ENCODE results near the gene RSL24D1.
"Not testable (repeated sequence)": the region's sequence is repeated elsewhere in the genome, so short reads cannot be mapped to it uniquely, and the experiment has no call there.

RSL24D1 gene

DNA sequence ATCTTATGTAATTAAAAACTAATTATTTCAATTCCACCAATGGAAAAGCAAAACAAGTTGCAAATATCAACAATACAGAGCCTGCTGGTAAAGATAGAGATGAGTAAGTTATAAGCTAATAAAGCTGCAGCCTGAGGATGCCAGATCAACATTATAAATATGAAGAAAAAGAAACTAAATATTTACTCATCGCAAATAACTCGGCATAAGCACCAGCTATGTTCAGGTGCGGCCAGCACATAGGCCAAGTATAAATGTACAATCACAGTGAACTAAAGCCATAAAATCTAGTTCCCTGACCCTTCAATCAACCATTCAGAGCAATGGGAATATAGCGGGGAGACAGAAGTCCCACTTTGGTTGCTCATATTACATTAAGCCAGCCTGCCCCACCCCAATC lies 7.7 kb upstream of the RSL24D1 start:
- no peak for DNase-seq (ENCODE audit: low read depth in 2 of 2)

DNA sequence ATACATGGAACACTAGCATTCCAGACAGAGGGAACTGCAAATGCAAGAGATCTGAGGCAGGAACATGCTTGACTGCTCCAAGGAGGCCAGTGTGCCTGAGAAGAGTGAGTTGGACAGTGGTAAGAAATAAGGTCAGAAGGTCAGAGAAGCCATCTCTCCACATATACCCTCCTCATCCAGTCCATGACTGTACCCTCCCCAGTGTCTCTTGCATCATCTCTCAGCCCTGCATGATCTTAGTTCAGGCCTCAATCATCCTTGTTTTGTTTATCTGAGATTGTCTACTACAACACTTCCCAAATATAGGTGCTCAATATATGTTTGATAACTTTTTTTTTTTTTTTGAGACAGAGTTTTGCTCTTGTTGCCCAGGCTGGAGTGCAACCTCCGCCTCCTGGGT lies 5.5 kb upstream of the RSL24D1 start:
- no peak for DNase-seq (ENCODE audit: low read depth in 2 of 2)

DNA sequence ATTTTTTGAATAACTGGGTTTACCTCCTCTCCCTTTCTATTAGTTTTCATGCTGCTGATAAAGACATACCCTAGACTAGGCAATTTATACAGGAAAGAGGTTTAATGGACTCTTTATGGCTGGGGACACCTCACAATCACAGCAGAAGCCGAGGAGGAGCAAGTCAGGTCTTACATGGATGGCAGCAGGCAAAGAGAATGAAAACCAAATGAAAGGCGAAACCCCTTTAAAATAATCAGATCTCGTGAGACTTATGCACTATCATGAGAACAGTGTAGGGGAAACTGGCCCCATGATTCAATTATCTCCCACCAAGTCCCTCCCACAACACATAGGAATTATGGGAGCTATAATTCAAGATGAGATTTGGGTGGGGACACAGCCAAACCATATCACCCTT lies 2.0 kb upstream of the RSL24D1 start:
- no peak for DNase-seq (ENCODE audit: low read depth in 2 of 2)

DNA sequence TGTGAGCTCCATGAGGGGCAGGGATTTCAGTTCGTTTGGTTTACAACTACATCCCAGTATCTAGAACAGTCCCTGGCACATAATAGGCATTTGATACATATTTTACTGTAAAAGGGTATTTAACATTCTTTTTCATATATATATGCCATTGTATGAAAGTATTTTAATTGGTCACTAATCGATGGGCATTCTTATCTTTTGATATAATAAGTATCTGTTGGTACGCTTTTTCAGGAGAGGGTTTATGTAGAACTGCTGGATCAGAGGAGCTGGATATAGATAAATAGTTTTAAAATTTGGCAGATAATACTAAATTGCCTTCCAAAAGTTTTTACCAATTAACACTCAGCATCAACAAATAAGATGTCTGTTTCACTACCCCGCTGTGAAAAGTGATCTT lies 978 bp upstream of the RSL24D1 start:
- no peak for DNase-seq (ENCODE audit: low read depth in 2 of 2)

DNA sequence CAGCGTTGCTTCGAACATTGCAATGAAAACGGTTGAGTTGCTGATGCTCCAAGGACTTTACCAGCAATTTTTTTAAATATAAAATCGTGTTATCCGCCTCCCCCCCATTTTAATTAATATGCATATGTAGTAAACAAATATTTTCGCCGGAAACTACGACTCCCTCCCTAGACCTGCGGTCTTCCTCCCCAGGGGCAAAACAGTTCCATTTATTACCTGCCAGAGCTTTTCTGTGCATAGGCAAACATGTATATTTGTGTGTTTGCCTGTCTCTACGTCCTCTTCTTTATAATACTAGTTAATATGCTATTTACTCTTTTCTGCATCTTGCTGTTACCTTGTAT lies 593 bp upstream of the RSL24D1 start:
- DNase-seq (ENCODE audit: low read depth in 2 of 2), result no peak

DNA sequence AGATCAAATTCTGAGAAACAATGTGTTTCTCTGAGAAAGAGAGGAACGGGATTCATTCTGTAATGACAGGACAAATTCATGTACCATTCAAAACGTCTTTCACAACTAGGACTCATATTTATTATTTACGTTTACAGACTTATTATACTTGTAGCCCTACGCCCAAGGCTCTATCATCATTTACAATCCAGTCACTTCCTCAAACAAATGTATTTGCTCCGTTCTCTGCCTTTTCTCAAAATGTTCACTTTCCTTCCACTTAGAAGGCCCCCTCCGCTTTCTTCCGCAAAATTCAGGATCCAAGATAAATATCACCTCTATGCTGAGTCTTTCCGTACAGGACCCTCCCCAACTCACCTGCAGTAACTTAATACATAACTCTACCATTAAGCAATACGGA lies 745 bp downstream of the RSL24D1 start:
- DNase-seq (ENCODE audit: low read depth in 2 of 2), result no peak

DNA sequence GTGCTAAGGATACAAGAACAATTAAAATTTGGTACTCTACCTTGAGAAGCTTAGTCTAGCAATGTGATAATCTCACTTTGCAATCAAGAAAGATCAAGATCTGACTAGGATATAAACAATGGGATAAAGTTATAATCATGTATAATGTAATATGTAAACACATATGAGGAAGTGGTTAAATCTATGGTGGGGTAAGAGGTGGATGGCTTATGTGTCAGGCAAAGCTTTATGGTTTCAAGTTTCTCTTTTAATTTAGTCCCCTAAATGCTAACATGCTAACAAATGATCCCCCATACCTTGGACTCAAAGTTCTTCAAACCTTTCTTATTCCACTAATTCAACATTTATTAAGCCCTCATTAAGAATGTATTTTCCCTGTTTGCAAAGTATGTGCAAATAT lies 2.5 kb downstream of the RSL24D1 start:
- no peak for DNase-seq (ENCODE audit: low read depth in 2 of 2)

DNA sequence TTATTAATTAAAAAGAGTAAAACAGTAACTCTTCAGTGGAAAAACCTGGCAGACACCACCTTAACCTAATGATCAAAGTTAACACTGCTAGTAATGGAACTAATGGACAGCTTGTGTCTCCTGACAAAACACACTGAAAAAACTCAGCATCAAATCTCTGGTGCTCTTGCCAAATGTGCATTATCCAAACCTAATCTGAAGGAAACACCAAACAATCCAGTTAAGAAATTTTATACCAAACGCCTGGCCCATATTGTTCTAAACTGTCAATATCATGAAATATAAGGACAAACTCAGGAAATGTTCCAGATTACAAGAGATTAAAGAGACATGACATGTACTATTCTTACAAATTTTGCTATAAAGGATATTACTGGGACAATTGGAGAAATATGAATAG lies 10.4 kb downstream of the RSL24D1 start:
- DNase-seq (ENCODE audit: low read depth in 2 of 2), result no peak

DNA sequence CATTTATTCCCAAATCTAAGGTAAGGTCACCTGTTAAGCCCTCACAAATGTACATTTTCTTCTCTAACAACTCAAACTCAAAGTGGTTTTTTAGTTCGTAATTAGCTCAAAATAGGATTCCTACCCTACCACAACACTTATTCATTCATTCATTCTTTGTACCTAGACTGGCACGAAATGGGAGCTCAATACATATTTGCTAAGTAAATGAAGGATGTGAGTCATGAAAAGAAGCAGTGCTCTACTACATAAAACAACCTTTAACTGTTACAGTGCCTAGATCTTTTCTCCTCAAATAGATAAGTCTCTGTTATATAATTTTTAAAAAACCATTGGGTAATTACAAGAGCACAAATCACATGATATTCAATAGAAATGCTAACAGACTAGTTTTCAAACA lies 13.1 kb downstream of the RSL24D1 start:
- DNase-seq (ENCODE audit: low read depth in 2 of 2), result no peak

DNA sequence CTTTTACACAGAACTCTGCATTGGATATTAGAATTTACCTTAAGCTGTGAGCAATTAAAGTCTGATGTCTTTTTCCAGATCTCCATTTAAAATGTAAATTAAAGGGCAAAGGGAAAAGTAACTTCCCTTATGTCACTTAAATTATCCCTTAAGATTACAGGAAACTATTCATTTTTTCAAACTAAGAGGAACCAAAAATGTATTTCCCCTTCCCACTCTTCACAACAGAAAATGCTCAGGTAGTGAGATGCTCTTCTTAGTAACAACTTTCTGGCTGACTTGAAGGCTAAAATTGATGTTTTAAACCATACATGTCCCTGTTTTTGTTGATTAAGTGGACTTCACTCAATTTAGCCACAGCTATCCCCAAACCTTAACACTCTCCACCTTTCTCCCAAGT lies 17.6 kb downstream of the RSL24D1 start:
- DNase-seq (ENCODE audit: low read depth in 2 of 2), result no peak

DNA sequence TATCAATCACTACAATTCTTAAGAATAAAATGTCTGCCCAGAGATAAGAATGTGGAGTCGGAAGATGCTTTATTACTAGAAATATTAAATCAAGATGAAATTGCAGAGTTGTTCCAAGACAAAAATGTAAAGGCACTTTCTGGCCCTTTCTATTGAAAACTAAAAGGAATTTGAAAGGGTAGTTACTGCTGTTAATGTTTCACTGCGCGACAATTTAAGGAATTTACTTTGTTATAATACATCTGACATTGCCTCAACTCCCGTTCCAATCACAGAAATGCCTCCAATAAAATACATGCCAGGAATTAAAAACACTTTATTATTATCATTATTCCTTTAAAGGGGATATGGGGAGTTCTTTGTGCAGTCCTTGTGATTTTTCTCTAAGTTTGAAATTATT lies 26.4 kb downstream of the RSL24D1 start:
- no peak for DNase-seq (ENCODE audit: low read depth in 2 of 2)

DNA sequence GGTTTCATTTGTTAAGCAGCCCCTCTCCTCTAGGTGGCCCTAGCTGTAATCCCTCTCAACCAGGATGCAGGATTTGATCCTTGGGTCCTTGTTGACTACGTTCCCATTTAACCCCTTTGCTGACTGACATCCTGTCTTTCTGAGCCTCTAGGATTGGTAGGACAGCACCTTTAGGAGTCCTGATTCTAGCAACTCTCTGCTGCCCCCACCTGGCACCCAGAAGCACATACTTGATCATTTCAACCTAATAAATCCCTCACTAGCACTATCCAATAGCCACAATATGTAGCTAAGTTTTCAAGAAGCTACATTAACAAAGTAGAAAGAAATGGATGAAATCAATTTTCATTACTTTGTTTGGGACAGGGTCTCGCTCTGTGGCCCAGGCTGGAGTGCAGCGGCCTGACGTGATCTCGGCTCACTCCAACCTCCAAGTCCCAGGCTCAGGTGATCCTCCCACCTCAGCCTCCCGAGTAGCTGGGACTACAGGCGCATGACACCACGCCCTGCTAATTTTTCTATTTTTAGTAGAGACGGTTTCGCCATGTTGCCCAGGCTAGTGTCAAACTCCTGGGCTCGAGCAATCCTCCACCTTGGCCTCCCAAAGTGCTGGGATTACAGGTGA lies 28.3 kb downstream of the RSL24D1 start:
- DNase-seq (ENCODE audit: low read depth in 2 of 2), result peak in 1 of 2 donors; percentile 17

DNA sequence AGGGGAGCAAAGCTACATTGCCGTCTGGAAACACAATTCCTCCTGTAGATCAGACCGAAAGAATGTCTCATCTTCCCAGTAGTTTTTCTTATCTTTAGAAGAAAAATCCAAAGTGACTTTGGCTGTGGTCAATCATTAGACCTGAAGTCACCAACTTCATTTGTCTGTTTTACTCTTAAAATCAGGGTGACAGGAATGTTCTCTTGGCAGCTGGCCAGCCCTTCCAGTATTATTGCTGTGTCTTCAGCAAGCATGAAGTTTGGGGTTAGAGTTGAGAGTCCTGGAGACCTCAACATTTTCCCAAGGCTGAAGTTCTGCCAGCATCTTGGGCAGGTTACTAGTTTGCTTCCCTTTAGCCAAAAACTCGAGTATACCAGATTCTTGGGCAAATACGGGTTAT lies 32.5 kb downstream of the RSL24D1 start:
- DNase-seq (ENCODE audit: low read depth in 2 of 2), result no peak

DNA sequence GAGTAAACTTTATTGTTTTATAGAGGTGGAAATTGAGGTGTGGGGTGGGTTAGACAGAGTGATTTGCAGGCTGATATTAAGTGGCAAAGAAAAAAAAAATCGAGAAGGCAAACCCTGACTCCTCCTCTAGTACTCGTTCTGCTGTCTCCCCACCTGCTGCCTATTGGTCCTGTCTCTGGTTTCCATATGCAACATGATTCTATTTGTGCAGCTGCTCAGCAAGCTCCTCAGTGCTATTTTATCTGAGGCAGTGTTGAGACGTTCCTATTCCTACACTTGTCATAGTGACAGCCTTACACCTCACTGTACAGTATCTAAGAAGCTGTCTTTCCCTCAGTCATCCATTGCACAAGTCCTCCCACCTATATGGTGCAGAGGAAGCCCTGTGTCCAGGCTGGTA lies 45.1 kb downstream of the RSL24D1 start:
- no peak for DNase-seq (ENCODE audit: low read depth in 2 of 2)

DNA sequence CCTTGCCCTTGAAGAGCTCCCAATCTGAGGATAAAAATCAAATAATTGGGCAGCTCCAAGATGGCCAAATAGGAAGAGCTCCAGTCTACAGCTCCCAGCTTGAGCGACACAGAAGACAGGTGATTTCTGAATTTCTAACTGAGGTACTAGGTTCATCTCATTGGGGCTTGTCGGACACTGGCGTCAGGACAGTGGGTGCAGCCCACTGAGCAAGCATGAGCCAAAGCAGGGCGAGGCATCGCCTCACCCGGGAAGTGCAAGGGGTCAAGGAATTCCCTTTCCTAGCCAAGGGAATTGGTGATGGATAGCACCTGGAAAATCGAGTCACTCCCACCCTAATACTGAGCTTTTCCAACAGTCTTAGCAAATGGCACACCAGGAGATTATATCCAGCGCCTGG lies 53.6 kb downstream of the RSL24D1 start:
- not testable (repeated sequence) for DNase-seq (ENCODE audit: low read depth in 2 of 2)

DNA sequence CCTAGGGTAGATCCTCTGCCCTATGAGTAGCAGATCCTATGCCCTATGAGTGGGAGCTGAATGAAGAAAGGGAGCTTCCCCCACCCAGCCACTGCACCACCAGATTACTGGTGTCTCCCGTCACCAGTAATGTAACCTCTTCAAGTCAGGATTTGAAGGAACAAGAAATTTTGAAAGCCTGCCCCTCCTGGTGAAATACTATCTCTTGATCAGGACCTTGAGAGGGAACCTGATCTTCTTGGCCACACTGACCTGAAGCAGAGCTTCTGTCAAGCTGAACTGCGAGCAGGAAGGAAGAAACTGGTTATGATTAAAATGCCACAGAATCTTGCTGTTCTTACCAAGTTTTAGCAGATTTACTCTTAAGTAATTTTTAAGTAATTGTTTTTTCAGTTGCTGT lies 62.8 kb downstream of the RSL24D1 start:
- DNase-seq (ENCODE audit: low read depth in 2 of 2), result no peak

DNA sequence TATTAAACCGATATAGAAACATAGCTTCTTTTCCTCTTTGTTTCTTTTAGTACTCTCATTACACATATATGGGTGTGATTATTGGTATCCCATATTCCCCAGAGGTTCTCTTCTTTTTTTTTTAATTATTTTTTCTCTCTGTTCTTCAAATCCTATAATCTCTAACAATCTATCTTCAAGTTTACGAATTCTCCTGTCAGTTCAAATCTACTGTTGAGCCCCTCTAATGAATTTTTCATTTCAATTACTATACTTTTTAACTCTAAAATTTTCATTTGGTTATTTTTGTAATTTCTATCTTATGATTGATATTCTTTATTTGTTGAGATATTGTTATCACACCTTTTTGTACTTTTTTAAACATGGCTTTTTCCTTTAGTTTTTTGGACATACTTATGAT lies 64.1 kb downstream of the RSL24D1 start:
- no peak for DNase-seq (ENCODE audit: low read depth in 2 of 2)

All from stimulated activated CD8-positive, alpha-beta memory T cell treated with anti-CD3 and anti-CD28 coated beads, Interleukin-7, amount 100 ng/mL, for 1 hour (primary cell).